Heart left ventricle (tissue), 16 donors: ENCODE results near the gene TDP2. TPM values are rescaled to one million over a fixed set of nuclear protein-coding genes. Genes with fewer than 3 reads are reported as not detected.

Experiments used
- ATAC-seq, 4 donors: fragments of 200-7000 bp; cut with Tn5 transposase; one replicate each; pipeline ENCODE4 v1.9.1; 2020 to 2022; ENCODE audit warnings: moderate library complexity in 4 of 4, mild to moderate bottlenecking in 3 of 4, moderate number of reproducible peaks in 1 of 4
- DNase-seq, 5 donors: peaks; one replicate each; pipeline ENCODE4 v3.0.0-alpha.2; 2020
- H3K27ac ChIP-seq, 12 donors: fragments of 200-600 bp; sonication (generic) in 4 of 12; one replicate each; pipeline versions ENCODE4 v1.5.0 to v1.8.0; 2016 to 2022; ENCODE audit warnings: mild to moderate bottlenecking in 2 of 12
- H3K27me3 ChIP-seq, 9 donors: fragments of 200-600 bp; sonication (generic) in 2 of 9; one replicate each; pipeline versions ENCODE4 v1.5.1 to v1.8.0; 2016 to 2022; ENCODE audit warnings: mild to moderate bottlenecking in 3 of 9
- H3K36me3 ChIP-seq, 9 donors: fragments of 200-600 bp; sonication (generic) in 2 of 9; one replicate each; pipeline versions ENCODE4 v1.5.0 to v1.8.0; 2018 to 2022; ENCODE audit warnings: mild to moderate bottlenecking in 2 of 9
- H3K4me1 ChIP-seq, 12 donors: fragments of 200-600 bp; sonication (generic) in 4 of 12; one replicate each; pipeline versions ENCODE4 v1.5.0 to v1.8.0; 2016 to 2022; ENCODE audit warnings: mild to moderate bottlenecking in 3 of 12
- H3K4me3 ChIP-seq, 12 donors: fragments of 200-600 bp; sonication (generic) in 4 of 12; one replicate each; pipeline versions ENCODE4 v1.5.0 to v1.8.0; 2017 to 2022; ENCODE audit warnings: mild to moderate bottlenecking in 9 of 12, moderate library complexity in 4 of 12
- H3K9me3 ChIP-seq, 12 donors: fragments of 200-600 bp; sonication (generic) in 4 of 12; one replicate each; pipeline versions ENCODE4 v1.5.0 to v1.8.0; 2016 to 2022; ENCODE audit warnings: mild to moderate bottlenecking in 1 of 12
- POLR2A ChIP-seq, 2 donors: fragments of 450-650 bp; IDR thresholded peaks; one replicate each; pipeline ENCODE4 v1.6.1; 2017; ENCODE audit warnings: antibody characterized with exemption in 2 of 2, mild to moderate bottlenecking in 2 of 2, moderate library complexity in 2 of 2
- WGBS, 4 donors: extraction: QIAGEN DNeasy Blood & Tissue Kit in 2 of 4; methylation state at CpG; one replicate each; pipeline versions ENCODE4 v1.1.5 to v1.1.7; 2013 to 2018; 5-methylcytosine and 5-hydroxymethylcytosine counted together
- intact Hi-C, 10 donors: fragments of 100-400 bp; cut with DNase I; formaldehyde crosslinking; loops; one replicate each; pipeline versions ENCODE4 v1.11.1 to v1.14.2; 2022
- polyA plus RNA-seq, 2 donors: library from polyadenylated mRNA; stranded (reverse); fragments of 200-250 nt; gene quantifications; one replicate each; pipeline ENCODE4 v1.2.3, GENCODE V29; 2013
- total RNA-seq, 9 donors: library from RNA; depleted of rRNA in 2 of 9; stranded (reverse); fragments of >200 nt in 2 of 9; fragmentation: NEBNext Ultra II Directional in 3 of 9; extraction: Animal tissue kit (Norgen Biotek cat#: 25700) in 3 of 9; gene quantifications; one replicate each; pipeline versions ENCODE4 v1.1.0 to v1.2.4, GENCODE V29; 2016 to 2023
- TF ChIP-seq, protein P1 (sequence below), 12 donors: fragments of 200-600 bp; sonication (generic) in 4 of 12; IDR thresholded peaks; one replicate each; pipeline versions ENCODE4 v1.5.0 to v1.8.0; 2018 to 2022; ENCODE audit warnings: antibody characterized with exemption in 12 of 12, mild to moderate bottlenecking in 5 of 12
- donor health status: ischemic (EF 13 %, LVEDD 7.1; RV severe dilation, severe dysfunction).
- donor health status: healthy with polysubstance abuse.
- donor health status: DM: no; HTN: yes; CAD: no.
- donor health status: DM: no; HTN: no; CAD: no.
- donor health status: ischemic (EF 25% LVEDD 6.9; RV normal size, moderate dysfunction).
- donor health status: ischemic (EF 25% LVEDD 5.7; RV mildly dilated, moderate dysfunction).
- donor health status: healthy.
- donor health status: DM: yes; HTN: yes; CAD: no.
- donor health status: ischemic (EF 35%, LVEDD 5.7; RV mildly dilated, moderate dysfunction).
- donor health status: nonischemic (EF 11% LVEDD 7.7; RV severe dilation, severe dysfunction).
- donor health status: DM: yes; HTN: yes; CAD: no.
- donor health status: PGD.
- donor health status: ischemic (EF 29% LVEDD 5.4; RV normal size, mild dysfunction).
- donor health status: nonischemic (EF 23%, LVEDD 6.1; RV moderate dilation, normal function).

TDP2 gene
- total and polyA plus RNA-seq, 11 donors: 14.0 to 35.8 (median 25.1) TPM

- Histone ChIP-seq H3K27ac (no peak overlapping the region), H3K4me1 (peaks cover 0 to 29% (median 16%) of the 10 kb centered on the region in 12 donors), H3K36me3 (peaks cover 2 to 100% (median 99%) of the 10 kb centered on the region in 9 donors), H3K27me3 (no peaks in the 10 kb centered on the region), H3K9me3 (no peaks in the 10 kb centered on the region), H3K4me3 (no peak overlapping the region)
- DNase-seq (no peak), ATAC-seq (no peak)
- TF ChIP-seq, protein P1, sequence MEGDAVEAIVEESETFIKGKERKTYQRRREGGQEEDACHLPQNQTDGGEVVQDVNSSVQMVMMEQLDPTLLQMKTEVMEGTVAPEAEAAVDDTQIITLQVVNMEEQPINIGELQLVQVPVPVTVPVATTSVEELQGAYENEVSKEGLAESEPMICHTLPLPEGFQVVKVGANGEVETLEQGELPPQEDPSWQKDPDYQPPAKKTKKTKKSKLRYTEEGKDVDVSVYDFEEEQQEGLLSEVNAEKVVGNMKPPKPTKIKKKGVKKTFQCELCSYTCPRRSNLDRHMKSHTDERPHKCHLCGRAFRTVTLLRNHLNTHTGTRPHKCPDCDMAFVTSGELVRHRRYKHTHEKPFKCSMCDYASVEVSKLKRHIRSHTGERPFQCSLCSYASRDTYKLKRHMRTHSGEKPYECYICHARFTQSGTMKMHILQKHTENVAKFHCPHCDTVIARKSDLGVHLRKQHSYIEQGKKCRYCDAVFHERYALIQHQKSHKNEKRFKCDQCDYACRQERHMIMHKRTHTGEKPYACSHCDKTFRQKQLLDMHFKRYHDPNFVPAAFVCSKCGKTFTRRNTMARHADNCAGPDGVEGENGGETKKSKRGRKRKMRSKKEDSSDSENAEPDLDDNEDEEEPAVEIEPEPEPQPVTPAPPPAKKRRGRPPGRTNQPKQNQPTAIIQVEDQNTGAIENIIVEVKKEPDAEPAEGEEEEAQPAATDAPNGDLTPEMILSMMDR (IDR thresholded peaks at IDR 0.05): no peak
- TF ChIP-seq POLR2A (IDR thresholded peaks at IDR 0.05): no peak
- intact Hi-C loops: loop anchor here in 2 of 10 donors (10.0 kb wide), 1 partner anchor 284 kb away; no protein-coding TSS in a partner anchor
- 78 to 83% (median 79%) methylated on average over 3 of the region's 3 CpGs for WGBS, 4 donors
These were observed 41.9 kb upstream of the TDP2 start for GRCh38 chr6:24708612-24709011.

- no peak overlapping the region for H3K4me3 ChIP-seq
- peaks cover 2 to 100% (median 85%) of the 10 kb centered on the region in 9 donors for H3K36me3 ChIP-seq
- DNase-seq: no peak
- no peaks in the 10 kb centered on the region for H3K9me3 ChIP-seq
- no peak for TF ChIP-seq POLR2A (IDR thresholded peaks at IDR 0.05)
- TF ChIP-seq, protein P1 (IDR thresholded peaks at IDR 0.05): no peak
- no peaks in the 10 kb centered on the region for H3K27me3 ChIP-seq
- no peak overlapping the region for H3K27ac ChIP-seq
- no peak for ATAC-seq
- H3K4me1 ChIP-seq: peaks cover 0 to 10% (median 0%) of the 10 kb centered on the region in 12 donors
- intact Hi-C loops: loop anchor here in 2 of 10 donors (10.0 kb wide), 1 partner anchor 280 kb away; no protein-coding TSS in a partner anchor
These were observed 37.8 kb upstream of the TDP2 start for GRCh38 chr6:24704468-24704867.

DNA sequence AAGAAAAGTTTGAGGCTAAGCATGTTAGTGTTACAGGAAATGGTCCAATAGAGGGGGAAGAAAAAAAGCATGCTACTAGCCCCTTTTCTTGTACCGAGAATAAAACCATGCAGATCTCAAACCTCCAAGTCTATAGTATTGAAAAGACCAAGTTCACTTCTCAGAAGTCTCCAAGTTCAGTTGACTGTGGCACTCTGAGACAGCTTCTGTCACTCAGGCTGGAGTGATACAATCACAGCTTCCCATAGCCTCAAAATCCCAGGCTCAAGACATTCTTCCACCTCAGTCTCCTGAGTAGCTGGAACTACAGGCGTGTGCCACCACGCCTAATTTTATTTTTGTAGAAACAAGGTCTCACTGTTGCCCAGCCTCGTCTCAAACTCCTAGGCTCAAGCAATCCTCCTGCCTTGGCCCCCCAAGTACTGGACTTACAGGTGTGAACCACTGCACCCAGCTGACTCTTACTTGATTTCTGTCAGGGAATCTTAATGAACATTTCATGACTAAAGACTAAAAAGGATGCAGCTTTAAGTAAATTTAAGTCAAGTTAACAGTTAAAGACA lies 36.1 kb upstream of the TDP2 start:
- 75 to 83% (median 78%) methylated on average over 4 of the region's 4 CpGs for WGBS, 4 donors

More for the DNA sequence above, 36.1 kb upstream of the TDP2 start:
- DNase-seq (no peak), ATAC-seq (peak in 1 of 4 donors; percentile 41)
- Histone ChIP-seq H3K4me1 (peaks cover 0 to 12% (median 0%) of the 10 kb centered on the region in 12 donors), H3K9me3 (no peaks in the 10 kb centered on the region), H3K4me3 (no peak overlapping the region), H3K27ac (no peak overlapping the region), H3K36me3 (peaks cover 2 to 98% (median 72%) of the 10 kb centered on the region in 9 donors), H3K27me3 (no peaks in the 10 kb centered on the region)
- intact Hi-C loops: loop anchor here in 2 of 10 donors (10.0 kb wide), 1 partner anchor 278 kb away; no protein-coding TSS in a partner anchor
- no peak for TF ChIP-seq POLR2A (IDR thresholded peaks at IDR 0.05)
- TF ChIP-seq, protein P1 (IDR thresholded peaks at IDR 0.05): no peak
